KMS-11 (cell line): ENCODE results near the gene HDAC4.

Experiments used
- H2AFZ ChIP-seq: fragments of 200-600 bp; sonication (generic); 2 replicates; pipeline ENCODE4 v1.6.1; 2016; ENCODE audit warnings: antibody characterized with exemption, mixed run types, low read depth
- H3K27ac ChIP-seq: fragments of 200-600 bp; sonication (generic); 2 replicates; pipeline ENCODE4 v1.6.1; 2016; ENCODE audit warnings: mild to moderate bottlenecking, mixed run types
- H3K27me3 ChIP-seq: fragments of 200-600 bp; sonication (generic); 2 replicates; pipeline ENCODE4 v1.6.1; 2017; ENCODE audit warnings: mild to moderate bottlenecking, low read depth, mixed run types, moderate library complexity; ENCODE audit not compliant: insufficient read depth
- H3K36me3 ChIP-seq: fragments of 200-600 bp; sonication (generic); 2 replicates; pipeline ENCODE4 v1.6.1; 2017; ENCODE audit warnings: mild to moderate bottlenecking, mixed run types; ENCODE audit not compliant: insufficient read depth
- H3K4me1 ChIP-seq: fragments of 200-600 bp; sonication (generic); 2 replicates; pipeline ENCODE4 v1.6.1; 2016; ENCODE audit warnings: mild to moderate bottlenecking, low read depth, mixed run types; ENCODE audit not compliant: poor library complexity, severe bottlenecking
- H3K4me2 ChIP-seq: fragments of 200-600 bp; sonication (generic); 2 replicates; pipeline ENCODE4 v1.7.0; 2016; ENCODE audit warnings: mild to moderate bottlenecking, mixed run types
- H3K4me3 ChIP-seq: fragments of 200-600 bp; sonication (generic); IDR thresholded peaks from 2 replicates; pipeline ENCODE4 v1.6.1; 2017; ENCODE audit warnings: low read depth, low read length, mixed read lengths; ENCODE audit not compliant: insufficient read depth
- H3K79me2 ChIP-seq: fragments of 200-600 bp; sonication (generic); 2 replicates; pipeline ENCODE4 v1.6.1; 2016; ENCODE audit warnings: low read depth, mixed run types; ENCODE audit not compliant: insufficient read depth
- H3K9ac ChIP-seq: fragments of 200-600 bp; sonication (generic); 2 replicates; pipeline ENCODE4 v1.6.1; 2016; ENCODE audit warnings: mild to moderate bottlenecking, mixed run types
- H4K20me1 ChIP-seq: fragments of 200-600 bp; sonication (generic); 2 replicates; pipeline ENCODE4 v1.6.1; 2016; ENCODE audit warnings: mild to moderate bottlenecking, mixed run types; ENCODE audit not compliant: insufficient read depth
- TF ChIP-seq, protein P1 (sequence below): fragments of 200-600 bp; sonication (generic); conservative IDR thresholded peaks from 2 replicates; pipeline ENCODE4 v1.6.1; 2017; ENCODE audit warnings: low read depth, mild to moderate bottlenecking, antibody characterized with exemption, low read length, moderate library complexity, mixed read lengths

The HDAC4 gene

DNA sequence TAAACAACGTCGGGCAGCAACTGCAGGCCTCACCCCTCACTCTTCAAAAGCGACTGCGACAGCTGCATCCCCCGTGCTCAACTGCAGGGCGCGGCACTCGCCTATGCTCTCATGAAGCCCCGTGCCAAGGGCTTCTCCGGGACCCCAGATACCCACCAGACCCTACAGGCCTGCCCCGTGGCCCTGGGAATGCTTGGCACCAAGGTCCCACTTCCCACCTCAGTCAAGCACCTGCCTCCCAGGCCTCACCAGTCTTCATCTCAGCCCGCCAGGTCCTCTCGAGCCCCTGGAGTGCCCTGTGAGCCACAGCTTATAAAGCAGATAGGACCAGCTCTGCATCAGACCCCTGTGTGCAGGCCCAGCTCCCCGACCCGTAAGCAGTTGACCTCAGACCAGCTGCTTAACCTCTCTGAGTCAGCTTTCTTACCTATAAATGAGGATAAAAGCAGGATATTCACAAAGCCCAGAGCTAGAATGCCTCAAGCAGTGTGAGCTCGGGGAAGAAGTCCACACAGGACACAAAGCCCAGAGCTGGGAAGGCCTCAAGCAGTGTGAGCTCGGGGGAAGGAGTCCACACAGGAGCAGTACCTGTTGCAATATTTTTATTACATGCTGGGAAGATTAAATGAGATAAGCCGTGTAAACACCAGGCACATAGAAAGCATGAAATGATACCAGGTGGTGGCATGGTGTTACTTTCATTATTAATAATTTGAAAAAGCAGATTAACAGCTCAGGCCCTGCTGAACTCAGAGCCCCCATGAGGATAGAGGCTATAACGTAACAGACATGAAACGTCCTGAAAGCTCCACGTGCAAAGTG lies 96.9 kb downstream of the HDAC4 start:
- Histone ChIP-seq H4K20me1 (no peaks in the 10 kb centered on the region), H3K36me3 (no peaks in the 10 kb centered on the region), H3K79me2 (peaks cover 13% of the 10 kb centered on the region; the same call in 1 of the 2 replicates), H3K27ac (peak overlapping the region; percentile 16; the same call in 1 of the 2 replicates), H3K4me1 (peaks cover 16% of the 10 kb centered on the region), H3K27me3 (no peaks in the 10 kb centered on the region), H3K9ac (no peak overlapping the region), H2AFZ (no peak overlapping the region), H3K4me2 (peak overlapping the region; percentile 30; the same call in 1 of the 2 replicates), H3K4me3 (no peak overlapping the region)
- TF ChIP-seq, protein P1, sequence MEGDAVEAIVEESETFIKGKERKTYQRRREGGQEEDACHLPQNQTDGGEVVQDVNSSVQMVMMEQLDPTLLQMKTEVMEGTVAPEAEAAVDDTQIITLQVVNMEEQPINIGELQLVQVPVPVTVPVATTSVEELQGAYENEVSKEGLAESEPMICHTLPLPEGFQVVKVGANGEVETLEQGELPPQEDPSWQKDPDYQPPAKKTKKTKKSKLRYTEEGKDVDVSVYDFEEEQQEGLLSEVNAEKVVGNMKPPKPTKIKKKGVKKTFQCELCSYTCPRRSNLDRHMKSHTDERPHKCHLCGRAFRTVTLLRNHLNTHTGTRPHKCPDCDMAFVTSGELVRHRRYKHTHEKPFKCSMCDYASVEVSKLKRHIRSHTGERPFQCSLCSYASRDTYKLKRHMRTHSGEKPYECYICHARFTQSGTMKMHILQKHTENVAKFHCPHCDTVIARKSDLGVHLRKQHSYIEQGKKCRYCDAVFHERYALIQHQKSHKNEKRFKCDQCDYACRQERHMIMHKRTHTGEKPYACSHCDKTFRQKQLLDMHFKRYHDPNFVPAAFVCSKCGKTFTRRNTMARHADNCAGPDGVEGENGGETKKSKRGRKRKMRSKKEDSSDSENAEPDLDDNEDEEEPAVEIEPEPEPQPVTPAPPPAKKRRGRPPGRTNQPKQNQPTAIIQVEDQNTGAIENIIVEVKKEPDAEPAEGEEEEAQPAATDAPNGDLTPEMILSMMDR, result no peak

DNA sequence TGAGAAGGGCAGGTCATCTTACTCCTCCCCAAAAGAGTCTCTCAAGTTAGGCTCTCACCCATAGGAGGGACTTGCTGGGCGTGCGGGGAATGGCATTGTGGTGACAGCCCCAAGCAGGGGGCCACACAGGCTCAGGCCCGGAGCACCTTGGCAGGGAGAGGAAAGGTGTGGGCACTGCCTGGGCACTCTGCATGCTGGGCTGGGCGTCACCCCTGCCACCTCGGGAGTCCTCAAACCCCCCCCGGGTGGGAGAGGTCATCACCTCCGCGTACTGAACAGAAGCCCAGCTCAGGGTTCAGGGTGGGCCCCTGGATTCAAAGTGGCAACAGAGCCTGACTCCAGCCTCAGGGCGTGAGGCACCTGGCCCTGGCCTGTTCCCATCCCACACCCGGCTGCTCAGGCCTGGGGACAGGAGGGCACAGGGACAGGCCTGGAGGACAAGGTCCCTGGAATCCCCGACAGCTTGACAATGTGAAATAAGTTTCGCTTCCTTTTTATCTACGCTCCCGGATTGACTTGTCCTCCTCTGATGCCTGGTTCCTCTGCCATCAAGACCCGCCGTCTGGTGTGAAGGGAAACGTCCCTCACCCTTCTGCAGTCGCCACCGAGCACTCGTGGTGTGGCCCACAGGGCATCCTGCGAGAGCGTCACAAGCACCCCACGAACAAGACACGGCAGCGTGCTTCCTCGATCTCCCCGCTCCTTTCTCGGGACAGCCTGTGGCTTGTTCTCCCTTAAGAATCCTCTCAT lies 97.8 kb downstream of the HDAC4 start:
- Histone ChIP-seq H3K4me3 (no peak overlapping the region), H3K4me1 (peaks cover 21% of the 10 kb centered on the region), H3K4me2 (no peak overlapping the region), H3K9ac (no peak overlapping the region), H3K27ac (no peak overlapping the region), H3K27me3 (no peaks in the 10 kb centered on the region), H3K79me2 (peaks cover 10% of the 10 kb centered on the region; the same call in 1 of the 2 replicates), H4K20me1 (no peaks in the 10 kb centered on the region), H2AFZ (no peak overlapping the region), H3K36me3 (no peaks in the 10 kb centered on the region)
- TF ChIP-seq, protein P1, result no peak

DNA sequence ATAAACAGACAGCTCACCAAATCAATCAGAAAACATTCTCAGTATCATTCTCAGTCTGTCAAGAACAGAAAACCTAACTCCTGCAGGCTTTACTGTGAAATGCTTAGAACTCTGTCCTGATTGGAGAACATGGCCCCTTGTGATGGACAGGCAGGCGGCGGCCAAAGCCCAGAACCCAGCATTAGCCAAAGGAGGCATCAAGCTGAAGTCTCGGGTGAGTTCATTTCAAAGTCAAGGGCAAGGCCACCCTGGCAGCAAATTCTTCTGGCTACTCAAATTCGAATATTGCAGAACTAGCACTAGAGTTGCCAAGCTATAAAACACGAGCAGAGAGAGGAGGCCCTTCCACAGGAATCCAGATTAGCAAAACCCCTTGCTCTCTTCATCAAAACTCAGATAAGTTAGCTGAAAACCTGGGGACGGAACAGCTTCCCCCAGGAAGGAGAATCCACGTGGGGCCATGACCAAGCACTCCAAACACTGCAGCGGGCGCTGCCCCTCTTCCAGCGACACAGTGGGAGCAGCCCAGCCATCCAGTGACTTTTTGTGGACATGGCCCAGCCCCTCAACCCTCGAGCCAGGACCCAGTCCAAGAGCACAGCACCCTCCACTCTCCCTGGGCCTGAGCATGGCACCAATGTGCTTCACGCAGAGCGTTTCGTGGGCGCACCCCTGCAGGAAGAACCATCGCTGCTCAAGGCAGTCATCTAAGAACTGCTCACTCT lies 98.6 kb downstream of the HDAC4 start:
- H2AFZ ChIP-seq, result no peak overlapping the region
- H3K36me3 ChIP-seq, result no peaks in the 10 kb centered on the region
- peaks cover 29% of the 10 kb centered on the region for H3K4me1 ChIP-seq
- no peak overlapping the region for H3K27ac ChIP-seq
- H4K20me1 ChIP-seq, result no peaks in the 10 kb centered on the region
- H3K27me3 ChIP-seq, result no peaks in the 10 kb centered on the region
- TF ChIP-seq, protein P1, result no peak
- no peak overlapping the region for H3K4me3 ChIP-seq
- H3K79me2 ChIP-seq, result peaks cover 13% of the 10 kb centered on the region; the same call in 1 of the 2 replicates
- H3K4me2 ChIP-seq, result no peak overlapping the region
- no peak overlapping the region for H3K9ac ChIP-seq
